H1 (cell line): ENCODE data around the gene ZNF654. TPM values are rescaled to one million over a fixed set of nuclear protein-coding genes. Genes with fewer than 3 reads are reported as not detected.

Experiments used
- CBX5 ChIP-seq: fragments of 300-800, 300-1000 bp; sonication (generic); IDR thresholded peaks from 2 replicates; pipeline ENCODE4 v1.7.1; 2016; ENCODE audit warnings: antibody characterized with exemption, low read length, low read depth
- CBX8 ChIP-seq: fragments of 300-800, 300-1000 bp; sonication (generic); IDR thresholded peaks from 2 replicates; pipeline ENCODE4 v1.7.1; 2016; ENCODE audit warnings: low read depth, low read length, borderline replicate concordance
- EZH2 ChIP-seq: fragments of 200-600 bp; sonication (generic); IDR thresholded peaks from 2 replicates; pipeline ENCODE4 v1.7.1; 2012; ENCODE audit warnings: low read depth, mild to moderate bottlenecking, moderate library complexity, low read length, inconsistent platforms; ENCODE audit not compliant: severe bottlenecking
- GABPA ChIP-seq: IDR thresholded peaks from 2 replicates; pipeline ENCODE4 v1.6.1; 2011; ENCODE audit warnings: mild to moderate bottlenecking, low read length, moderate library complexity, borderline replicate concordance; ENCODE audit not compliant: insufficient read depth
- HDAC2 ChIP-seq, 2 experiments: fragments of 300-600 bp in 1 of 2; sonication (generic) in 1 of 2; IDR thresholded peaks; 2 replicates each; pipeline ENCODE4 v1.6.1; 2011 to 2012; ENCODE audit warnings: low read depth in 2 of 2, low read length in 2 of 2, mild to moderate bottlenecking in 2 of 2, moderate library complexity in 2 of 2, borderline replicate concordance in 1 of 2, inconsistent platforms in 1 of 2
- HDAC6 ChIP-seq: IDR thresholded peaks from one replicate; pipeline ENCODE4 v1.7.1; 2012; ENCODE audit warnings: low read depth, mild to moderate bottlenecking, inconsistent platforms, low read length, moderate library complexity
- JUND ChIP-seq: IDR thresholded peaks from 2 replicates; pipeline ENCODE4 v1.6.1; 2011; ENCODE audit warnings: mild to moderate bottlenecking, improper control_type of control experiment, low read length
- KDM1A ChIP-seq: fragments of 200-600, 300-600 bp; sonication (generic); IDR thresholded peaks from 2 replicates; pipeline ENCODE4 v1.7.1; 2016; ENCODE audit warnings: mild to moderate bottlenecking, low read length, borderline replicate concordance
- SP1 ChIP-seq: IDR thresholded peaks from 2 replicates; pipeline ENCODE4 v1.6.1; 2011; ENCODE audit warnings: low read depth, low read length
- SRF ChIP-seq: IDR thresholded peaks from 2 replicates; pipeline ENCODE4 v1.6.1; 2011; ENCODE audit warnings: mild to moderate bottlenecking, low read depth, low read length, moderate library complexity
- YY1 ChIP-seq: IDR thresholded peaks from 2 replicates; pipeline ENCODE4 v1.6.1; 2011; ENCODE audit warnings: low read depth, mild to moderate bottlenecking, low read length
- polyA plus RNA-seq, 7 experiments: library from polyadenylated mRNA; depleted of rRNA in 3 of 7; stranded (reverse) in 5 of 7; unstranded in 2 of 7; fragments of >200 nt in 5 of 7; fragments of 200-250 nt in 2 of 7; gene quantifications; 1 replicate in 5 of 7; 2 replicates in 1 of 7; 4 replicates in 1 of 7; pipeline versions ENCODE4 v1.2.1 to v1.2.3, GENCODE V29; 2011 to 2013; ENCODE audit warnings: missing spikeins in 2 of 7, mixed read lengths in 2 of 7
- total RNA-seq: library from RNA; stranded (reverse); fragmentation: NEBNext Ultra II Directional; extraction: Animal tissue kit (Norgen Biotek cat#: 25700); gene quantifications from 2 replicates; pipeline ENCODE4 v1.2.1, GENCODE V29; 2021
- TF ChIP-seq, protein P1 (sequence below): fragments of 300-600 bp; sonication (generic); IDR thresholded peaks from 2 replicates; pipeline ENCODE4 v1.7.1; 2012; ENCODE audit warnings: low read length, moderate library complexity, mild to moderate bottlenecking, inconsistent platforms; ENCODE audit not compliant: insufficient replicate concordance

Gene ZNF654
- total and polyA plus RNA-seq, 2 of the 8 experiments (the other 6 are each of a cell fraction or from before 2014, with no cell fraction given) = 0.47 to 5.3 TPM

DNA sequence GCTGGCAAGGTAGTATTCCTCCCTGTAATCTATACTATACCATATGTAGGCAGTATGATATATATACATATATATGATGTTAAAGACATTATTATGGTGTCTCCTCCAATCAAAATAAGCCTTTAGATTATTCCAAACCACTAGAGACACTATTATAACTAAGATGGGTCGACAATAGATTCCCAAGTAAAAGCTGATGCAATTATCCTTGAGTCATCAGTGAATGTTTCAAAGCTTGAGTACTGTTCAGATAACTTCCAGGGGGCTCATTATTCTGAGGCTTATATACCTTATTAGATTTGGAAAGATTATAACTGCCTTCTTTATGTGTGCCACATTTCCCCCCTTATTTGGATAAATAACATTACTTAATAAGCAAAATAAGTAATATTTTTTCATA, 78.8 kb downstream of the ZNF654 start (continued):
- TF ChIP-seq, protein P1, sequence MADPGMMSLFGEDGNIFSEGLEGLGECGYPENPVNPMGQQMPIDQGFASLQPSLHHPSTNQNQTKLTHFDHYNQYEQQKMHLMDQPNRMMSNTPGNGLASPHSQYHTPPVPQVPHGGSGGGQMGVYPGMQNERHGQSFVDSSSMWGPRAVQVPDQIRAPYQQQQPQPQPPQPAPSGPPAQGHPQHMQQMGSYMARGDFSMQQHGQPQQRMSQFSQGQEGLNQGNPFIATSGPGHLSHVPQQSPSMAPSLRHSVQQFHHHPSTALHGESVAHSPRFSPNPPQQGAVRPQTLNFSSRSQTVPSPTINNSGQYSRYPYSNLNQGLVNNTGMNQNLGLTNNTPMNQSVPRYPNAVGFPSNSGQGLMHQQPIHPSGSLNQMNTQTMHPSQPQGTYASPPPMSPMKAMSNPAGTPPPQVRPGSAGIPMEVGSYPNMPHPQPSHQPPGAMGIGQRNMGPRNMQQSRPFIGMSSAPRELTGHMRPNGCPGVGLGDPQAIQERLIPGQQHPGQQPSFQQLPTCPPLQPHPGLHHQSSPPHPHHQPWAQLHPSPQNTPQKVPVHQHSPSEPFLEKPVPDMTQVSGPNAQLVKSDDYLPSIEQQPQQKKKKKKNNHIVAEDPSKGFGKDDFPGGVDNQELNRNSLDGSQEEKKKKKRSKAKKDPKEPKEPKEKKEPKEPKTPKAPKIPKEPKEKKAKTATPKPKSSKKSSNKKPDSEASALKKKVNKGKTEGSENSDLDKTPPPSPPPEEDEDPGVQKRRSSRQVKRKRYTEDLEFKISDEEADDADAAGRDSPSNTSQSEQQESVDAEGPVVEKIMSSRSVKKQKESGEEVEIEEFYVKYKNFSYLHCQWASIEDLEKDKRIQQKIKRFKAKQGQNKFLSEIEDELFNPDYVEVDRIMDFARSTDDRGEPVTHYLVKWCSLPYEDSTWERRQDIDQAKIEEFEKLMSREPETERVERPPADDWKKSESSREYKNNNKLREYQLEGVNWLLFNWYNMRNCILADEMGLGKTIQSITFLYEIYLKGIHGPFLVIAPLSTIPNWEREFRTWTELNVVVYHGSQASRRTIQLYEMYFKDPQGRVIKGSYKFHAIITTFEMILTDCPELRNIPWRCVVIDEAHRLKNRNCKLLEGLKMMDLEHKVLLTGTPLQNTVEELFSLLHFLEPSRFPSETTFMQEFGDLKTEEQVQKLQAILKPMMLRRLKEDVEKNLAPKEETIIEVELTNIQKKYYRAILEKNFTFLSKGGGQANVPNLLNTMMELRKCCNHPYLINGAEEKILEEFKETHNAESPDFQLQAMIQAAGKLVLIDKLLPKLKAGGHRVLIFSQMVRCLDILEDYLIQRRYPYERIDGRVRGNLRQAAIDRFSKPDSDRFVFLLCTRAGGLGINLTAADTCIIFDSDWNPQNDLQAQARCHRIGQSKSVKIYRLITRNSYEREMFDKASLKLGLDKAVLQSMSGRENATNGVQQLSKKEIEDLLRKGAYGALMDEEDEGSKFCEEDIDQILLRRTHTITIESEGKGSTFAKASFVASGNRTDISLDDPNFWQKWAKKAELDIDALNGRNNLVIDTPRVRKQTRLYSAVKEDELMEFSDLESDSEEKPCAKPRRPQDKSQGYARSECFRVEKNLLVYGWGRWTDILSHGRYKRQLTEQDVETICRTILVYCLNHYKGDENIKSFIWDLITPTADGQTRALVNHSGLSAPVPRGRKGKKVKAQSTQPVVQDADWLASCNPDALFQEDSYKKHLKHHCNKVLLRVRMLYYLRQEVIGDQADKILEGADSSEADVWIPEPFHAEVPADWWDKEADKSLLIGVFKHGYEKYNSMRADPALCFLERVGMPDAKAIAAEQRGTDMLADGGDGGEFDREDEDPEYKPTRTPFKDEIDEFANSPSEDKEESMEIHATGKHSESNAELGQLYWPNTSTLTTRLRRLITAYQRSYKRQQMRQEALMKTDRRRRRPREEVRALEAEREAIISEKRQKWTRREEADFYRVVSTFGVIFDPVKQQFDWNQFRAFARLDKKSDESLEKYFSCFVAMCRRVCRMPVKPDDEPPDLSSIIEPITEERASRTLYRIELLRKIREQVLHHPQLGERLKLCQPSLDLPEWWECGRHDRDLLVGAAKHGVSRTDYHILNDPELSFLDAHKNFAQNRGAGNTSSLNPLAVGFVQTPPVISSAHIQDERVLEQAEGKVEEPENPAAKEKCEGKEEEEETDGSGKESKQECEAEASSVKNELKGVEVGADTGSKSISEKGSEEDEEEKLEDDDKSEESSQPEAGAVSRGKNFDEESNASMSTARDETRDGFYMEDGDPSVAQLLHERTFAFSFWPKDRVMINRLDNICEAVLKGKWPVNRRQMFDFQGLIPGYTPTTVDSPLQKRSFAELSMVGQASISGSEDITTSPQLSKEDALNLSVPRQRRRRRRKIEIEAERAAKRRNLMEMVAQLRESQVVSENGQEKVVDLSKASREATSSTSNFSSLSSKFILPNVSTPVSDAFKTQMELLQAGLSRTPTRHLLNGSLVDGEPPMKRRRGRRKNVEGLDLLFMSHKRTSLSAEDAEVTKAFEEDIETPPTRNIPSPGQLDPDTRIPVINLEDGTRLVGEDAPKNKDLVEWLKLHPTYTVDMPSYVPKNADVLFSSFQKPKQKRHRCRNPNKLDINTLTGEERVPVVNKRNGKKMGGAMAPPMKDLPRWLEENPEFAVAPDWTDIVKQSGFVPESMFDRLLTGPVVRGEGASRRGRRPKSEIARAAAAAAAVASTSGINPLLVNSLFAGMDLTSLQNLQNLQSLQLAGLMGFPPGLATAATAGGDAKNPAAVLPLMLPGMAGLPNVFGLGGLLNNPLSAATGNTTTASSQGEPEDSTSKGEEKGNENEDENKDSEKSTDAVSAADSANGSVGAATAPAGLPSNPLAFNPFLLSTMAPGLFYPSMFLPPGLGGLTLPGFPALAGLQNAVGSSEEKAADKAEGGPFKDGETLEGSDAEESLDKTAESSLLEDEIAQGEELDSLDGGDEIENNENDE = no peak
- TF ChIP-seq KDM1A (no peak), CBX8 (no peak), EZH2 (no peak), JUND (no peak), GABPA (no peak), HDAC6 (no peak), SP1 (no peak), CBX5 (no peak), YY1 (no peak), HDAC2 (IDR thresholded peaks at IDR 0.05; ENCODE audit: borderline replicate concordance in 1 of 2, low read depth in 2 of 2, low read length in 2 of 2) (no peak), SRF (no peak)
